Measurements from ENCODE around the gene PTPRG. TPM values are rescaled to one million over a fixed set of nuclear protein-coding genes. Genes with fewer than 3 reads are reported as not detected.
A peak's percentile ranks its signal among the peaks of the same experiment; 100 is the strongest.

Gene PTPRG
- total and polyA plus RNA-seq, 2 of the 13 experiments (the other 11 are each of a cell fraction or from before 2014, with no cell fraction given): 8.0 to 25.3 TPM

DNA sequence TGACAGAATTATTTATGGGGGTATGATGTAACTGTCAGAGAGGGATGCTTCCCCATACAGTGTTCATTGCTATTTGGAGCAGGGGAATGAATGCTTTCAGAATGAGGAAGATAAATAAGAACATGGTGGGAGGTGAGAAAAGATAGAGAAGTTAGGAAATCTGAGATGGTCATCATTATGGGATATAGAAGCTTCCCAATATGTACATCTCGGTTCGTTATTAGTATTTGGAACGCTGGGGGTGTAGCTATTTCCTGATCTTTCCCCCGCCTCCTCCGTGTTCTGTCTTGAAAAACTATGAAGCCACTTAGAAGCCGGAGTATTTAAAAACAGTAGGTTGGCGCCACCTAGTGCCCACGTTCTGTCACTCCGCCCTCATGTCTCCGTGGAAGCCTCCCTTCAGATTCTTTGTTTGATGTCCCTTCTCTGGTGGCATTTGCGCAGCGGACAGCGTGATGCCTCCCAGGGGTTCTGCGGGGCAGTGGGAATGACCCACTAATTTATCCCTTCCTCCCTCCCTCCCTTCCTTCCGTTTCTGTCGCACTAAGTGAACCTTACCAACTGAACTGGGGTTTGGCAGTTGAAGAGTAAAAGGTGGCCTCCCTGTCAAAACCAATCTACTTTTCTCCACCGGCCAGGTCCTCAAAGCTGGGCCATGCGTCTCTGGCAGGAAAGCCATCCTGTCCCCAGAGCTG lies 627.5 kb downstream of the PTPRG start (continued):
- TF ChIP-seq ZBED4 (CRISPR knock-in tag; IDR thresholded peaks at IDR 0.05; ENCODE audit: borderline replicate concordance): no peak
- TF ChIP-seq ZNF616 (CRISPR knock-in tag; IDR thresholded peaks at IDR 0.05; ENCODE audit: low read depth): no peak
- TF ChIP-seq DDIT3 (CRISPR knock-in tag; IDR thresholded peaks at IDR 0.05): no peak
- no peak for TF ChIP-seq SNAI1 (CRISPR knock-in tag; IDR thresholded peaks at IDR 0.05; ENCODE audit: borderline replicate concordance)
- no peak for TF ChIP-seq ZNF101 (CRISPR knock-in tag; IDR thresholded peaks at IDR 0.05; ENCODE audit: borderline replicate concordance, low read depth)
- TF ChIP-seq KLF16 (CRISPR knock-in tag; IDR thresholded peaks at IDR 0.05): peak in 1 of 2 experiments; percentile 26; a peak in 1 of 4 replicates
- no peak for TF ChIP-seq TAF15 (IDR thresholded peaks at IDR 0.05; ENCODE audit: low read depth, low read length, poor library complexity, severe bottlenecking)
- TF ChIP-seq ZFP82 (CRISPR knock-in tag; IDR thresholded peaks at IDR 0.05; ENCODE audit: borderline replicate concordance): no peak
- no peak for TF ChIP-seq TMF1 (CRISPR knock-in tag; IDR thresholded peaks at IDR 0.05; ENCODE audit: low read depth)
- TF ChIP-seq RAD21 (CRISPR knock-in tag; IDR thresholded peaks at IDR 0.05): peak; percentile 66; the same call in 1 of the 2 replicates
- TF ChIP-seq, protein P1, sequence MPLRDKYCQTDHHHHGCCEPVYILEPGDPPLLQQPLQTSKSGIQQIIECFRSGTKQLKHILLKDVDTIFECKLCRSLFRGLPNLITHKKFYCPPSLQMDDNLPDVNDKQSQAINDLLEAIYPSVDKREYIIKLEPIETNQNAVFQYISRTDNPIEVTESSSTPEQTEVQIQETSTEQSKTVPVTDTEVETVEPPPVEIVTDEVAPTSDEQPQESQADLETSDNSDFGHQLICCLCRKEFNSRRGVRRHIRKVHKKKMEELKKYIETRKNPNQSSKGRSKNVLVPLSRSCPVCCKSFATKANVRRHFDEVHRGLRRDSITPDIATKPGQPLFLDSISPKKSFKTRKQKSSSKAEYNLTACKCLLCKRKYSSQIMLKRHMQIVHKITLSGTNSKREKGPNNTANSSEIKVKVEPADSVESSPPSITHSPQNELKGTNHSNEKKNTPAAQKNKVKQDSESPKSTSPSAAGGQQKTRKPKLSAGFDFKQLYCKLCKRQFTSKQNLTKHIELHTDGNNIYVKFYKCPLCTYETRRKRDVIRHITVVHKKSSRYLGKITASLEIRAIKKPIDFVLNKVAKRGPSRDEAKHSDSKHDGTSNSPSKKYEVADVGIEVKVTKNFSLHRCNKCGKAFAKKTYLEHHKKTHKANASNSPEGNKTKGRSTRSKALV (CRISPR knock-in tag; IDR thresholded peaks at IDR 0.05): no peak
- 0 out of 2 replicates have a peak, but pooled peaks have one; percentile 22 for TF ChIP-seq ZNF614 (CRISPR knock-in tag; IDR thresholded peaks at IDR 0.05; ENCODE audit: borderline replicate concordance)
- TF ChIP-seq, protein P2, sequence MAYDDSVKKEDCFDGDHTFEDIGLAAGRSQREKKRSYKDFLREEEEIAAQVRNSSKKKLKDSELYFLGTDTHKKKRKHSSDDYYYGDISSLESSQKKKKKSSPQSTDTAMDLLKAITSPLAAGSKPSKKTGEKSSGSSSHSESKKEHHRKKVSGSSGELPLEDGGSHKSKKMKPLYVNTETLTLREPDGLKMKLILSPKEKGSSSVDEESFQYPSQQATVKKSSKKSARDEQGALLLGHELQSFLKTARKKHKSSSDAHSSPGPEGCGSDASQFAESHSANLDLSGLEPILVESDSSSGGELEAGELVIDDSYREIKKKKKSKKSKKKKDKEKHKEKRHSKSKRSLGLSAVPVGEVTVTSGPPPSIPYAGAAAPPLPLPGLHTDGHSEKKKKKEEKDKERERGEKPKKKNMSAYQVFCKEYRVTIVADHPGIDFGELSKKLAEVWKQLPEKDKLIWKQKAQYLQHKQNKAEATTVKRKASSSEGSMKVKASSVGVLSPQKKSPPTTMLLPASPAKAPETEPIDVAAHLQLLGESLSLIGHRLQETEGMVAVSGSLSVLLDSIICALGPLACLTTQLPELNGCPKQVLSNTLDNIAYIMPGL (CRISPR knock-in tag; IDR thresholded peaks at IDR 0.05; ENCODE audit: borderline replicate concordance in 1 of 2, low read depth in 1 of 2): 0 out of 4 replicates have a peak, but pooled peaks of 1 of the 2 experiments have one; percentile 37
- no peak for TF ChIP-seq SIX1 (CRISPR knock-in tag; IDR thresholded peaks at IDR 0.05; ENCODE audit: borderline replicate concordance)
- TF ChIP-seq NBN (conservative IDR thresholded peaks at IDR 0.05): no peak
- no peak for TF ChIP-seq NONO (IDR thresholded peaks at IDR 0.05)
- TF ChIP-seq NONO (CRISPR knock-in tag; conservative IDR thresholded peaks at IDR 0.05): no peak
- no peak for TF ChIP-seq ZNF10 (CRISPR knock-in tag; IDR thresholded peaks at IDR 0.05; ENCODE audit: borderline replicate concordance, low read depth)
- no peak for TF ChIP-seq BORCS8-MEF2B (CRISPR knock-in tag; IDR thresholded peaks at IDR 0.05)
- no peak for TF ChIP-seq ZMAT5 (CRISPR knock-in tag; IDR thresholded peaks at IDR 0.05; ENCODE audit: borderline replicate concordance, low read depth)
- TF ChIP-seq SALL1 (CRISPR knock-in tag; IDR thresholded peaks at IDR 0.05): no peak

Measured in HepG2 (cell line).